NOMO-1 (cell line): Measurements from ENCODE around the gene CHST15.

Source experiments
- DNase-seq, 2 experiments: peaks; one replicate each; lab custom pipeline; 2025; ENCODE audit not compliant: unreplicated experiment in 2 of 2; lab: John Stamatoyannopoulos, UW

Gene CHST15

GRCh38 chr10:124003481-124003870, 89.9 kb downstream of the CHST15 start:
- no peak for DNase-seq

- DNase-seq: no peak
Measured at GRCh38 chr10:124003070-124003419, 90.4 kb downstream of the CHST15 start.

GRCh38 chr10:124002391-124003069, 90.9 kb downstream of the CHST15 start:
- DNase-seq: no peak

- no peak for DNase-seq
Measured at GRCh38 chr10:124001391-124002148, 91.8 kb downstream of the CHST15 start.

GRCh38 chr10:124000792-124001201, 92.6 kb downstream of the CHST15 start:
- no peak for DNase-seq

- DNase-seq: no peak
Measured at GRCh38 chr10:123999956-124000615, 93.3 kb downstream of the CHST15 start.

- no peak for DNase-seq
Measured at GRCh38 chr10:123999261-123999660, 94.1 kb downstream of the CHST15 start.

GRCh38 chr10:123998197-123999141, 94.9 kb downstream of the CHST15 start:
- no peak for DNase-seq

GRCh38 chr10:123997486-123998196, 95.8 kb downstream of the CHST15 start:
- peak; percentile 93 to 97 for DNase-seq

- no peak for DNase-seq
Measured at GRCh38 chr10:123997013-123997412, 96.4 kb downstream of the CHST15 start.

- DNase-seq: no peak
Measured at GRCh38 chr10:123996302-123996701, 97.1 kb downstream of the CHST15 start.

- DNase-seq: peak in 1 of 2 experiments; percentile 24
Measured at GRCh38 chr10:123995461-123996131, 97.8 kb downstream of the CHST15 start.

- no peak for DNase-seq
Measured at GRCh38 chr10:123995082-123995460, 98.3 kb downstream of the CHST15 start.

GRCh38 chr10:123994417-123995081, 98.8 kb downstream of the CHST15 start:
- DNase-seq: peak; percentile 25 to 47

GRCh38 chr10:123993534-123994416, 99.6 kb downstream of the CHST15 start:
- DNase-seq: no peak

- DNase-seq: no peak
Measured at GRCh38 chr10:123991611-123992570, 101.5 kb downstream of the CHST15 start.

- no peak for DNase-seq
Measured at GRCh38 chr10:123990889-123991288, 102.5 kb downstream of the CHST15 start.
